GM18519 (cell line): ENCODE measurements around the gene PTOV1.

Experiments
- ATAC-seq: cut with Tn5 transposase; IDR thresholded peaks from one replicate; pipeline ENCODE4 v1.9.1; 2021; ENCODE audit warnings: mild to moderate bottlenecking, moderate library complexity; ENCODE audit not compliant: unreplicated experiment, low FRiP score

Gene PTOV1

DNA sequence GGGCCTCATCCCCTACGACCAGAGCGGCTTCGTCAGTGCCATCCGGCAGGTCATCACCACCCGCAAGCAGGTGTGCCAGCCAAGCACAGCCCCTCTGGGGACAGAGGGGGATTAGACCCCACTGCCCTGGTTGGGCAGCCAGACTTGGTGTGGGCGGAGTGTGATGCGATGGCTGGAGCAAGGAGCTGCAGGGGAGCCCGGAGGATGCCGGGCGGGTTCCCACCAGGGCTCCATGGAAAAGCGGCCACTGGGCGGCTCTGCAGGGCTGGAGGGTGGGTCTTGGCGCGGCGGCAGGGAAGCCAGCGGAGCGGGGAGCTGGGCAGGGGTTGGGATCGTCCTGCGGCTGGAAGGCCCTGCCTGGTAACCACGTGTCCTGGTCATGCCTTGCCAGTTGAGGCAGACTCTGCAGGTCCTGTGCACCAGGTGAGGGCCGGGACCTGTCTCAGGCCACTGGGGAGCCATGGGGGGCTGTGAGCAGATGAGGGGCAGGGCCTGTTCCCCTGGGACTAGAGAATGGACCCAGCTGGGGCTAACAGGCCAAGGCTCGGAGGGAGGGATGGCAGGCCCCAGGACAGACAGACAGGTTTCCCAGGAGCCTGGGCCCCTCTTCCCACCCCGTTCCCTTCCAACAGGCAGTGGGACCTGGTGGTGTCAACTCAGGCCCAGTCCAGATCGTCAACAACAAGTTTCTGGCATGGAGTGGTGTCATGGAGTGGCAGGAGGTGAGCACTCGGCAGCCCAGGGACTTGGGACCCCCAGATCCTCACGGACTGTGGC lies 6.3 kb downstream of the PTOV1 start:
- ATAC-seq: no peak

DNA sequence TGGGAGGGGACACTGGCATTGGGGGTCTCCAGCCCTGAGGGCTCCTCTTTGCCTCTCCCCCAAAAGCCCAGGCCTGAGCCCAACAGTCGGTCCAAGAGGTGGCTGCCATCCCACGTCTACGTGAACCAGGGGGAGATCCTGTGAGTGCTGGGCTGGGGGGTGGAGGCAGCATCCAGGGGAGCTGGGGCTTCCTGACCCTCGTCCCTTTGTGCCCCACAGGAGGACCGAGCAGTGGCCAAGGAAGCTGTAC lies 6.8 kb downstream of the PTOV1 start:
- ATAC-seq: no peak

DNA sequence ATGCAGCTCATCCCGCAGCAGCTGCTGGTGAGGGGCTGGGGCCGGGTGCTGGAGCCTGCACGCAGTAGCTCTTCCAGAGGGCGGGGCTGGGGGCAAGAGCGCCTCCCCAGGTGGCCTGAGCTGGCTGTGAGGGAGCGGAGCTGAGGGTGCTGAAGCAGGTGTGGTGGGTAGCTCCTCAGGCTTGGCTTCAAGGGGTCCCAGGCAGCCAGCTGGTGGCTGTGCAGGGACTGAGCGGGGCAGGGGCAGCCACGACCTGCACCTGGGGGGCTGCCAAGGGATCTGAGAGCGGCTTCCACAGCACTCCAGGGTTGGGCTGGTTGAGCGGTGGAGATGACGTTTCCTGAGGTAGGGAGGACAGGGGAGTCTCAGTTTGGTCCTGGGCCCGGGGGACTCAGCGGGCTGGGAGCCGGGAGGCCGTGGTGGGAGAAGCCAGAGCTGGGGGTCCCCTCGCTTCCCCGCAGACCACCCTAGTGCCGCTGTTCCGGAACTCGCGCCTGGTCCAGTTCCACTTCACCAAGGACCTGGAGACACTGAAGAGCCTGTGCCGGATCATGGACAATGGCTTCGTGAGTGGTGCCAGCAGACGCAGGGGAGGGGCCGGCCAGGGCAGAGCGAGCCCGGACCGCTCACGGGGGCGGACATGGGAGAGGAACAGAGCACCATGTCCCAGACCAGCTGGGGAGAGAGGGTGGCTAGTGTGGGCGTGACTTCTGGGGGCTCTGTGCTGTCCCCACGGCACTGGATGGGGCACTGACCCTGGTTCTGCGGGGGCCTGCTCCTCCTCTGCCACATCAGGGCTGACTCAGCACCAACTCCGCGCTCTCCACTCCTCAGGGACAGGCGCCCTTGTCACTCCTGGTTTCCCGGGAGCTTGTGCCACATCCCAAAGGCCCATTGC lies 7.4 kb downstream of the PTOV1 start:
- no peak for ATAC-seq

- ATAC-seq: no peak
Measured at GRCh38 chr19:49859682-49860335, 8.8 kb downstream of the PTOV1 start.

- ATAC-seq: no peak
Measured at GRCh38 chr19:49860336-49861102, 9.6 kb downstream of the PTOV1 start.

DNA sequence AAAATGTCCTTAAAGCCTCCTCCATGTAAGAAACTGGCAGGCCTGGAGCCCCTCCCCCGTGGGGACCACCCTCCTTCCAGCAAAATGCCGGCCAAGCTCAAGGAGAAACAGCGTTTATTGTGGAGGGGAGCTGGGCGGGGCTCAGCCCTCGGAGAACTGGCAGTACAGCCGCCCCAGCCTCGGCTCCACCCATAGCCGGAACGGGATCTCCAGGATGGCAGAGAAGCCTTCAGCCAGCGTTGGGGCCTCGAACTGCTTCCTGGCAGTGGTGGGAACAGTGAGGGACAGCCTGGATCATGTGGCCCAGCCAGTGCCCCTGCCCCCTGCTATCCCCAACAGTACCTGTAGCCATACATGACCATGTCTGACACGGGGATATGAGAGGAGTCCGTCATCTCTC lies 10.1 kb downstream of the PTOV1 start:
- ATAC-seq: no peak

GRCh38 chr19:49861541-49862378 lies 10.8 kb downstream of the PTOV1 start:
- no peak for ATAC-seq

DNA sequence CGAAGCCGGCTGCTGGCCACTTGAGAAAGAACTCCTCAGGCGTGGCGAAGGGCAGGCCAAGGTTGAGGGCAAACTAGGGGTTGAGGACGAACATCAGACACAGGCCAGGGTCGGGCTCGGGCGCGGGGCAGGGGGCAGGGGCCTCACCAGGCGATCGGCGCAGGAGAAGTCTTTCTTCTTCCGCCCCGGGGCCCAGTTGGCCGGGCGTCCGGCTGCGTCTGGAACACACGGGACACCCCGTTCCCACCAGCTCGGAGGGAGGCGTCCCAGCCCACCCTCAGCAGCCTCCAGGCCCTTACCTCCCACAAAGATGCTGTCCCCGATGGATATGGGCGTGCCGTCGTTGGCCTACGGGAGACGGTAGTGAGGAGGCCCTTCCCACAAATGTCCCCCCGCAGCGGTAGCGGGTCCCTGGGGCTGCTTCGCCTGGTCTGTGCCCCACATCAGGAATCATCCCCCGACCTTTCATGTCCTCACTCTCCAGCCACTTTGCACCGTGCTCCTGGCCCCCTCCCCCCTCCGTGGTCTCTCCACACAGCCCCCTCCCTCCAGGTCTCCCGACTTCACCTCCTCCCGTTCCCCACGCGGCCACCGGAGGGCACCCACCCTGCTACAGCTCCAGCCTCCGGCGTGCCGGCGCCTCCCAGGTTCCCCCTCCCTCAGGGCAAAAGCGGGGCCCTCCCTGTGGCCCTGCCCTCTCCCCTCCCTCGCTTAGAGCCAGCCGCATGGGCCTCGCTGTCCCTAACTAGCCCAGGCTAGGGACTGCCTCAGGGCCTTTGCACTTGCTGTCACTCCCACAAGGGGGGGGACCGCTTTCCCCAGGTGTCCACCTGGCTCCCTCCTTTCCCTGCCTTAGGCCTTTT lies 11.7 kb downstream of the PTOV1 start:
- ATAC-seq: no peak

DNA sequence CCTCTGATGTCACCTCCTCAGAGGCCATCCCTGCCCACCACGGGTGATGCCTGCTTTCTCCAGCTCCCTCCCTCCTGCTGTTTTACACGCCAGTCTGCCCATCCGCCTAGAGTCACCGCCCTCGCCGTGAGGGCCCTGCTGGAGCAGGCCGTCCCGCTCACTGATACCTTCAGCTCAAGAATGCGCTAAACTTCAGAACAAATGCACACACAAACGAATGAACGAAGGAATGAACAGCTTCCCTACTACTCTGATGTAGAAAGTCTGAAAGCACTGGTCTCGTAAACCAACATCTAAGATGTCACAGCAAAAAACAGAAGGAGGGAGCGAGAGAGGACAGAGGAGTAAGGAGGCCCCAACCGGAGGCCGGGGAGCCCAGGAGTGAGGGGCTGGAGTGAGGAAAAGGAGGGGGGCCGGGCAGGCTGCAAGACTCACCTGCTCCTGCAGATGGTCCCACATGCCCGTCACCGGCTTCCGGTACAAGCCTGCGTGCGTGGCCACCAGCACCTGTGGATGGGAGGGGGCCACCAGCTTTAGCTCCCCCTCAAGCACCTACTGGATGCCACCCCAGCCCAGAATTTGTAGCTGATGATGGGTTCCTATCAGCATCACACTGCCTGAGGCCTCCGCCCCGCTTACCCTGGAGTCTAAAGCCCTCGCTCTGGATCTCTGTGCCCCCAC lies 12.4 kb downstream of the PTOV1 start:
- no peak for ATAC-seq

GRCh38 chr19:49863935-49864320 lies 13.0 kb downstream of the PTOV1 start:
- no peak for ATAC-seq

GRCh38 chr19:49864890-49865289 lies 13.9 kb downstream of the PTOV1 start:
- no peak for ATAC-seq

GRCh38 chr19:49866933-49867782 lies 16.2 kb downstream of the PTOV1 start, which contains the start of gene PNKP:
PNKP (minus strand) TSS chr19:49867576; CDS start chr19:49867204, 372 bp downstream.
- ATAC-seq: no peak

DNA sequence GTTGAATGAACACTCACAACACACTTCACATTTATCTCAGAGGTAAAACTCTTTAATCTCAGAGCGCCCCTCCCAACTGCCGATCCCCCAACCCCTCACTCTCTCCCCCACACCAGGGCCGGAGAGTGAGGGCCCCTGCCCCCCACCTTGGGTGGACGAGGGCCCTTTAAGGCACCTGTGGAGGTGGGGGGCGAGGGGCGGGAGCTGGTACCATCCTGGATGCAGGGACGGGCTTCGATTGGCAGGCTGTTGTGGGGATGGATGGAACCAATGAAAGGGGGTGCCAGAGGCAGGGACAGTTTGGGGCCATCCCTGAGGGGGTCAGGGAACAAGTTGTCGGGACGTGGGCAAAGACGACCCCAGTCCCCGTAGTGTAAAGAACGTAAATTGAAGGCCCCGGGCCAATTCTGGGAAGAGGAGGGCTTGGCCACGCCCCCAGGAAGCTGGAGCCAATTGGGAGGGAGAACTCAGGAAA lies 18.1 kb downstream of the PTOV1 start:
- no peak for ATAC-seq

DNA sequence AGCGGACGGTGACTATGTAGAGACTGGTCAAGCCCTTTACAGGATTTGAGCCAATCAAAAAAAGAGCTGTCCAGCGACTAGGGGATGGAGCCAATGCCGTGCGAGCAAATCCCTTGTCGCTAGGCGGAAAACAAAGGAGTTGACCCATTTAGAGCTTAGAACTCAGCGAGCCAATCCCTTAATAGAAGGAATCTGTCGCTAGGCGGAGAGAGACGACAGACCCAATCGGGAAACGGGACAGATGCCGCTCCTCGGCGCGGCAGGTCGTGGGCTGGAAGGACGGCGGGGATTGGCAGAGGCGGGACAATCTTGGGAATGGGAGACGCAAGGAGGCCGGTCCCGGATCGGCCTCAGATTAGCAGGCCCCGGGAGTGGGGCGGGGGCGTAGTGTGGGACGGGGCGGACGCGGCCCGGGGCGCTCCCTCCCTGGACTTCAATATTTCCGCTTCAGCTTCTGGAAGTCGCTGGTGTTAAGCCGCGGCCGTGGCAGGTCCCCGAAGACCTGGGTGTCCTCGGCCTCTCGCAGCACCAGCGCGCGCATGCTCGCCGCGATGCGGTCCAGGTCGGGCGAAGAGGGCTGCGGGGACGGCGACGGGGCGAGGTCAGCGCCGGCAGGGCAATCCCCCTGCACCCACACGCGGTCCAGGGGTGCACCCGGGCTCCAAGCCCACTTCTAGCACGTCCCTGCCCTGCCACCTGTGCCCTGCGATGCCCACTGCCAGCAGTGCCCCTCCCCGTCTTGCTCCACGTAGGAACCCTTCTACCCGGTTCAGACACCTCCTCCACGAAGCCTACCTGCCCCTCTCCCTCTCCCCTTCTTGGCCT lies 18.7 kb downstream of the PTOV1 start:
- ATAC-seq: peak; percentile 55

- no peak for ATAC-seq
Measured at GRCh38 chr19:49870309-49870901, 19.4 kb downstream of the PTOV1 start.

DNA sequence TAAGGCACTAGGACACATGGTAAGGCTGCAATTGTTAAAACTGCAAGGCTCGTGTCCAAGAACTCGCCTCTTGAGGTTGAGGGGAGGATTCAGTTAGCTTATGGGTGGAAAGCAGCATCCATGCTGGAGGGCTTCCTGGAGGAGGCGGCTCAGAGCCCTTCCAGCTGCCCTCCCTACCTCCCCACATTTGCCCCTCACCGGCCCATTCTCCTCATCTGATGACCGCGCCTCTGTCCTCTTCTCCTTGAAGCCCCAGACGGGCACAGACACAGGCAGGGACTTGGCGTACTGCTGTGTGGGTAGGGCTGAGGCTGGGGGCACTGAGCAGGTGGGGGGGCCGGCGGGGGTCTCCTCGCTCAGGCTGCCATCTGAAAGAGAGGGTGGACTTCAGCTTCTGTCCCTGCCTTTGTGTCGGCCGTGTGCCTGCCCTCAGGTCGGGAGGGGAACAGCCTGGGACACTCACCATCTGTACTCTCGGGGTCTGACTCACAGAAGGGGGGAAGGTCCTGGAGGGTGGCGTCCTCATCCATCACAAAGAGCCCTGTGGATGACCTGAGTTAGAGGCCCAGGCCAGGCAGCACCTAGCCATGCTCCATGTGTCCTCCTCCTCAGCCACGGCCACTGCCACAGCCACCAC lies 20.5 kb downstream of the PTOV1 start:
- ATAC-seq: no peak
